OCI-LY3 (cell line): ENCODE results near the gene UBLCP1.

Source experiments
- EZH2phosphoT487 ChIP-seq: fragments of 200-600 bp; shearing (Covaris generic); IDR thresholded peaks from 2 replicates; pipeline ENCODE4 v1.6.1; 2018; ENCODE audit warnings: antibody characterized with exemption, mixed run types, low read depth
- TF ChIP-seq, protein P1 (sequence below): fragments of 200-600, 300-600 bp; sonication (generic); IDR thresholded peaks from 2 replicates; pipeline ENCODE4 v1.5.1; 2014; ENCODE audit warnings: antibody characterized with exemption, low read length, low read depth

GRCh38 chr5:159224471-159224870 is 38.6 kb upstream of the UBLCP1 start:
- TF ChIP-seq, protein P1, sequence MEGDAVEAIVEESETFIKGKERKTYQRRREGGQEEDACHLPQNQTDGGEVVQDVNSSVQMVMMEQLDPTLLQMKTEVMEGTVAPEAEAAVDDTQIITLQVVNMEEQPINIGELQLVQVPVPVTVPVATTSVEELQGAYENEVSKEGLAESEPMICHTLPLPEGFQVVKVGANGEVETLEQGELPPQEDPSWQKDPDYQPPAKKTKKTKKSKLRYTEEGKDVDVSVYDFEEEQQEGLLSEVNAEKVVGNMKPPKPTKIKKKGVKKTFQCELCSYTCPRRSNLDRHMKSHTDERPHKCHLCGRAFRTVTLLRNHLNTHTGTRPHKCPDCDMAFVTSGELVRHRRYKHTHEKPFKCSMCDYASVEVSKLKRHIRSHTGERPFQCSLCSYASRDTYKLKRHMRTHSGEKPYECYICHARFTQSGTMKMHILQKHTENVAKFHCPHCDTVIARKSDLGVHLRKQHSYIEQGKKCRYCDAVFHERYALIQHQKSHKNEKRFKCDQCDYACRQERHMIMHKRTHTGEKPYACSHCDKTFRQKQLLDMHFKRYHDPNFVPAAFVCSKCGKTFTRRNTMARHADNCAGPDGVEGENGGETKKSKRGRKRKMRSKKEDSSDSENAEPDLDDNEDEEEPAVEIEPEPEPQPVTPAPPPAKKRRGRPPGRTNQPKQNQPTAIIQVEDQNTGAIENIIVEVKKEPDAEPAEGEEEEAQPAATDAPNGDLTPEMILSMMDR = no peak
- TF ChIP-seq EZH2phosphoT487 = no peak
